Measurements from ENCODE around the gene COL5A1. TPM values are rescaled to one million over a fixed set of nuclear protein-coding genes. Genes with fewer than 3 reads are reported as not detected.

The COL5A1 gene
- total RNA-seq, 1 experiment from 2014 or later: not detected

GRCh38 chr9:134633362-134634142, 8.1 kb upstream of the COL5A1 start:
- CTCF ChIA-PET: no interaction called here
- no peak for DNase-seq (ENCODE audit: unreplicated experiment)
- no TSS peak for BruUV-seq (replicated peaks)
- intact Hi-C loops (cut with micrococcal nuclease): no loop called here
- Mint-ChIP-seq H3K36me3 (ENCODE audit: insufficient read depth, unreplicated experiment) (no peaks in the 10 kb centered on the region), H3K4me1 (ENCODE audit: insufficient read depth, unreplicated experiment) (no peaks in the 10 kb centered on the region), H3K9me3 (ENCODE audit: unreplicated experiment) (no peaks in the 10 kb centered on the region), H3K27me3 (ENCODE audit: insufficient read depth, unreplicated experiment) (peaks cover 24% of the 10 kb centered on the region), H3K4me3 (ENCODE audit: unreplicated experiment) (no peak overlapping the region), H3K27ac (ENCODE audit: low read depth, unreplicated experiment) (no peak overlapping the region)
- TF ChIP-seq, protein P1, sequence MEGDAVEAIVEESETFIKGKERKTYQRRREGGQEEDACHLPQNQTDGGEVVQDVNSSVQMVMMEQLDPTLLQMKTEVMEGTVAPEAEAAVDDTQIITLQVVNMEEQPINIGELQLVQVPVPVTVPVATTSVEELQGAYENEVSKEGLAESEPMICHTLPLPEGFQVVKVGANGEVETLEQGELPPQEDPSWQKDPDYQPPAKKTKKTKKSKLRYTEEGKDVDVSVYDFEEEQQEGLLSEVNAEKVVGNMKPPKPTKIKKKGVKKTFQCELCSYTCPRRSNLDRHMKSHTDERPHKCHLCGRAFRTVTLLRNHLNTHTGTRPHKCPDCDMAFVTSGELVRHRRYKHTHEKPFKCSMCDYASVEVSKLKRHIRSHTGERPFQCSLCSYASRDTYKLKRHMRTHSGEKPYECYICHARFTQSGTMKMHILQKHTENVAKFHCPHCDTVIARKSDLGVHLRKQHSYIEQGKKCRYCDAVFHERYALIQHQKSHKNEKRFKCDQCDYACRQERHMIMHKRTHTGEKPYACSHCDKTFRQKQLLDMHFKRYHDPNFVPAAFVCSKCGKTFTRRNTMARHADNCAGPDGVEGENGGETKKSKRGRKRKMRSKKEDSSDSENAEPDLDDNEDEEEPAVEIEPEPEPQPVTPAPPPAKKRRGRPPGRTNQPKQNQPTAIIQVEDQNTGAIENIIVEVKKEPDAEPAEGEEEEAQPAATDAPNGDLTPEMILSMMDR (IDR thresholded peaks at IDR 0.05; ENCODE audit: unreplicated experiment): no peak
- POLR2A ChIA-PET: no interaction called here

DNA sequence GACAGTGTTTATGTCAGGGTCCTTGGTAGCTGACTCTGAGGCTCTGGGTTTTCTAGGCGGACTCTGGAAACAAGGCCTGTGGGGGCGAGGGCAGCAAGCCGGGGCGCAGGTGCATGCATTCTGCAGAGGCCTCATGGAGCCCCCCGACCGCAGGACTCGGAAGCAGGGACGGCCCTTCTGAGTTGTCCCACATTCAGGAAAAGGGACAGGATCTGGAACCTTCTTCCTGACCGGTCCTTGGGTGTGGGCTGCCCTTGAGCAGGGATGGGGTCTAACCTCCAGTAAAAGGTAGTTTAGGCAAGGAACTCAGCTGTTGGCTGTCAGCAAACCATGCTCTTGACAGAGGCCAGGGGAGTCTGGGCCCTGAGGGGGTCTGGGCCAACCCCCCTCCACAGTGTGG, 7.4 kb upstream of the COL5A1 start:
- no peak overlapping the region for H3K27ac Mint-ChIP-seq (ENCODE audit: low read depth, unreplicated experiment)
- peaks cover 24% of the 10 kb centered on the region for H3K27me3 Mint-ChIP-seq (ENCODE audit: insufficient read depth, unreplicated experiment)
- TF ChIP-seq, protein P1 (IDR thresholded peaks at IDR 0.05; ENCODE audit: unreplicated experiment): no peak
- ChIA-PET CTCF (no interaction called here), POLR2A (no interaction called here)
- no peaks in the 10 kb centered on the region for H3K9me3 Mint-ChIP-seq (ENCODE audit: unreplicated experiment)
- no peaks in the 10 kb centered on the region for H3K4me1 Mint-ChIP-seq (ENCODE audit: insufficient read depth, unreplicated experiment)
- no peak overlapping the region for H3K4me3 Mint-ChIP-seq (ENCODE audit: unreplicated experiment)
- H3K36me3 Mint-ChIP-seq (ENCODE audit: insufficient read depth, unreplicated experiment): no peaks in the 10 kb centered on the region
- no TSS peak for BruUV-seq (replicated peaks)
- DNase-seq (ENCODE audit: unreplicated experiment): no peak
- intact Hi-C loops (cut with micrococcal nuclease): no loop called here

- no peak overlapping the region for H3K4me3 Mint-ChIP-seq (ENCODE audit: unreplicated experiment)
- H3K9me3 Mint-ChIP-seq (ENCODE audit: unreplicated experiment): no peaks in the 10 kb centered on the region
- no peaks in the 10 kb centered on the region for H3K4me1 Mint-ChIP-seq (ENCODE audit: insufficient read depth, unreplicated experiment)
- BruUV-seq (replicated peaks): no TSS peak
- peaks cover 24% of the 10 kb centered on the region for H3K27me3 Mint-ChIP-seq (ENCODE audit: insufficient read depth, unreplicated experiment)
- no peak for DNase-seq (ENCODE audit: unreplicated experiment)
- intact Hi-C loops (cut with micrococcal nuclease): no loop called here
- POLR2A ChIA-PET: no interaction called here
- TF ChIP-seq, protein P1 (IDR thresholded peaks at IDR 0.05; ENCODE audit: unreplicated experiment): no peak
- H3K27ac Mint-ChIP-seq (ENCODE audit: low read depth, unreplicated experiment): no peak overlapping the region
- CTCF ChIA-PET: no interaction called here
- no peaks in the 10 kb centered on the region for H3K36me3 Mint-ChIP-seq (ENCODE audit: insufficient read depth, unreplicated experiment)
Measured at GRCh38 chr9:134634667-134635230, 6.9 kb upstream of the COL5A1 start.

- Mint-ChIP-seq H3K4me3 (ENCODE audit: unreplicated experiment) (no peak overlapping the region), H3K27ac (ENCODE audit: low read depth, unreplicated experiment) (no peak overlapping the region), H3K4me1 (ENCODE audit: insufficient read depth, unreplicated experiment) (no peaks in the 10 kb centered on the region), H3K9me3 (ENCODE audit: unreplicated experiment) (no peaks in the 10 kb centered on the region), H3K36me3 (ENCODE audit: insufficient read depth, unreplicated experiment) (no peaks in the 10 kb centered on the region), H3K27me3 (ENCODE audit: insufficient read depth, unreplicated experiment) (peaks cover 24% of the 10 kb centered on the region)
- intact Hi-C loops (cut with micrococcal nuclease): no loop called here
- TF ChIP-seq, protein P1 (IDR thresholded peaks at IDR 0.05; ENCODE audit: unreplicated experiment): no peak
- ChIA-PET CTCF (no interaction called here), POLR2A (interaction anchor here (0.5 kb wide), 1 partner anchor 64 kb away, joined by 3 read pairs; no protein-coding TSS in a partner anchor)
- BruUV-seq (replicated peaks): no TSS peak
- DNase-seq (ENCODE audit: unreplicated experiment): no peak
Measured at GRCh38 chr9:134635351-134636148, 6.1 kb upstream of the COL5A1 start.

Measured in MCF 10A (cell line).